OCI-LY1 (cell line): Measurements from ENCODE around the gene UBQLN3.

Source experiments
- CTCF ChIP-seq: fragments of 200-600 bp; sonication (generic), shearing (Covaris generic); IDR thresholded peaks from 2 replicates; pipeline ENCODE4 v1.5.1; 2017; ENCODE audit warnings: mild to moderate bottlenecking, antibody characterized with exemption, low read length, moderate library complexity, mixed read lengths
- EZH2 ChIP-seq: fragments of 200-600 bp; sonication (generic), shearing (Covaris generic); IDR thresholded peaks from 2 replicates; pipeline ENCODE4 v1.8.0; 2017; ENCODE audit warnings: borderline replicate concordance, mixed run types, mild to moderate bottlenecking, antibody characterized with exemption, low read length, moderate library complexity, mixed read lengths

- TF ChIP-seq CTCF (no peak), EZH2 (no peak)
Observed at GRCh38 chr11:5527716-5528115, 18.0 kb upstream of the UBQLN3 start.
